Measurements from ENCODE around the gene ZBTB7C.

ZBTB7C gene

GRCh38 chr18:48391868-48392267 lies 17.3 kb downstream of the ZBTB7C start:
- no peak for DNase-seq (ENCODE audit: low read depth)

GRCh38 chr18:48390641-48391040 lies 18.5 kb downstream of the ZBTB7C start:
- no peak for TF ChIP-seq CTCF (conservative IDR thresholded peaks at IDR 0.05; ENCODE audit: low read depth, low read length)
- no peak overlapping the region for H3K4me3 ChIP-seq (ENCODE audit: low read length)
- DNase-seq (ENCODE audit: low read depth), result no peak

More at GRCh38 chr18:48391868-48392267, 17.3 kb downstream of the ZBTB7C start:
- no peak overlapping the region for H3K4me3 ChIP-seq (ENCODE audit: low read length)
- TF ChIP-seq CTCF (conservative IDR thresholded peaks at IDR 0.05; ENCODE audit: low read depth, low read length), result no peak

- DNase-seq (ENCODE audit: low read depth), result no peak
- H3K4me3 ChIP-seq (ENCODE audit: low read length), result no peak overlapping the region
- no peak for TF ChIP-seq CTCF (conservative IDR thresholded peaks at IDR 0.05; ENCODE audit: low read depth, low read length)
Measured at GRCh38 chr18:48388478-48388877, 20.7 kb downstream of the ZBTB7C start.

GRCh38 chr18:48387300-48387699 lies 21.9 kb downstream of the ZBTB7C start:
- no peak for DNase-seq (ENCODE audit: low read depth)
- no peak overlapping the region for H3K4me3 ChIP-seq (ENCODE audit: low read length)
- no peak for TF ChIP-seq CTCF (conservative IDR thresholded peaks at IDR 0.05; ENCODE audit: low read depth, low read length)

GRCh38 chr18:48385596-48385995 lies 23.6 kb downstream of the ZBTB7C start:
- DNase-seq (ENCODE audit: low read depth), result no peak
- no peak for TF ChIP-seq CTCF (conservative IDR thresholded peaks at IDR 0.05; ENCODE audit: low read depth, low read length)
- no peak overlapping the region for H3K4me3 ChIP-seq (ENCODE audit: low read length)

- H3K4me3 ChIP-seq (ENCODE audit: low read length), result no peak overlapping the region
- DNase-seq (ENCODE audit: low read depth), result no peak
- no peak for TF ChIP-seq CTCF (conservative IDR thresholded peaks at IDR 0.05; ENCODE audit: low read depth, low read length)
Measured at GRCh38 chr18:48376934-48377333, 32.2 kb downstream of the ZBTB7C start.

- no peak overlapping the region for H3K4me3 ChIP-seq (ENCODE audit: low read length)
- no peak for TF ChIP-seq CTCF (conservative IDR thresholded peaks at IDR 0.05; ENCODE audit: low read depth, low read length)
- no peak for DNase-seq (ENCODE audit: low read depth)
Measured at GRCh38 chr18:48376406-48376805, 32.8 kb downstream of the ZBTB7C start.
